ENCODE data around the gene TRIM24. TPM values are rescaled to one million over a fixed set of nuclear protein-coding genes. Genes with fewer than 3 reads are reported as not detected.
A peak's percentile ranks its signal among the peaks of the same experiment; 100 is the strongest.
"Not testable (repeated sequence)": the region's sequence is repeated elsewhere in the genome, so short reads cannot be mapped to it uniquely, and the experiment has no call there.

The TRIM24 gene
- 20.7 and 22.4 TPM in 2 replicates for total RNA-seq

- H3K36me3 ChIP-seq (ENCODE audit: control insufficient read depth, insufficient read depth, low read length), result no peaks in the 10 kb centered on the region
- DNase-seq (ENCODE audit: low read depth), result no peak
- H3K4me3 ChIP-seq (ENCODE audit: low read depth, low read length), result peak within 1 kb of the TSS; percentile 60
- TF ChIP-seq, protein P1, sequence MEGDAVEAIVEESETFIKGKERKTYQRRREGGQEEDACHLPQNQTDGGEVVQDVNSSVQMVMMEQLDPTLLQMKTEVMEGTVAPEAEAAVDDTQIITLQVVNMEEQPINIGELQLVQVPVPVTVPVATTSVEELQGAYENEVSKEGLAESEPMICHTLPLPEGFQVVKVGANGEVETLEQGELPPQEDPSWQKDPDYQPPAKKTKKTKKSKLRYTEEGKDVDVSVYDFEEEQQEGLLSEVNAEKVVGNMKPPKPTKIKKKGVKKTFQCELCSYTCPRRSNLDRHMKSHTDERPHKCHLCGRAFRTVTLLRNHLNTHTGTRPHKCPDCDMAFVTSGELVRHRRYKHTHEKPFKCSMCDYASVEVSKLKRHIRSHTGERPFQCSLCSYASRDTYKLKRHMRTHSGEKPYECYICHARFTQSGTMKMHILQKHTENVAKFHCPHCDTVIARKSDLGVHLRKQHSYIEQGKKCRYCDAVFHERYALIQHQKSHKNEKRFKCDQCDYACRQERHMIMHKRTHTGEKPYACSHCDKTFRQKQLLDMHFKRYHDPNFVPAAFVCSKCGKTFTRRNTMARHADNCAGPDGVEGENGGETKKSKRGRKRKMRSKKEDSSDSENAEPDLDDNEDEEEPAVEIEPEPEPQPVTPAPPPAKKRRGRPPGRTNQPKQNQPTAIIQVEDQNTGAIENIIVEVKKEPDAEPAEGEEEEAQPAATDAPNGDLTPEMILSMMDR (IDR thresholded peaks at IDR 0.05; ENCODE audit: insufficient read depth, low read length, poor library complexity, severe bottlenecking), result no peak
- no peaks in the 10 kb centered on the region for H3K27me3 ChIP-seq (ENCODE audit: control insufficient read depth, insufficient read depth, low read length)
Measured at GRCh38 chr7:138460176-138460648, at the start of gene TRIM24. TRIM24 (plus strand) TSS chr7:138460259; CDS start chr7:138460549, 290 bp downstream.

- not testable (repeated sequence) for H3K36me3 ChIP-seq (ENCODE audit: control insufficient read depth, insufficient read depth, low read length); H3K27me3 ChIP-seq (ENCODE audit: control insufficient read depth, insufficient read depth, low read length); DNase-seq (ENCODE audit: low read depth); H3K4me3 ChIP-seq (ENCODE audit: low read depth, low read length)
Measured at GRCh38 chr7:138412077-138412476, 48.0 kb upstream of the TRIM24 start.

DNA sequence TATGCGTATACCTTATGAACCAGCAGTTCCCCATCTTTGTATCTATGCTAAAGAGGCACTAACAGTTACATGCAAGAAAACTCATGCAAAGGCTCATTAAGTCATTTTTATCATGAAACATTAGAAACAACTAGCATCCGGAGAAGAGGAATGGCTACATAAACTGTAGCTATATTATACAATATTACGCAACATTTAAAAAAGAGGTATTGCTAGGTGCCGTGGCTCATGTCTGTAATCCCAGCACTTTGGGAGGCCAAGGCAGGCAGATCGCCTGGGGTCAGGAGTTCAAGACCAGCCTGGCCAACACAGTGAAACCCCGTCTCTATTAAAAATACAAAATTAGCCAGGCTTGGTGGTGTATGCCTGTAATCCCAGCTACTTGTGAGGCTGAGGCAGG, 47.1 kb upstream of the TRIM24 start:
- H3K27me3 ChIP-seq (ENCODE audit: control insufficient read depth, insufficient read depth, low read length); H3K36me3 ChIP-seq (ENCODE audit: control insufficient read depth, insufficient read depth, low read length); H3K4me3 ChIP-seq (ENCODE audit: low read depth, low read length); DNase-seq (ENCODE audit: low read depth): not testable (repeated sequence)

DNA sequence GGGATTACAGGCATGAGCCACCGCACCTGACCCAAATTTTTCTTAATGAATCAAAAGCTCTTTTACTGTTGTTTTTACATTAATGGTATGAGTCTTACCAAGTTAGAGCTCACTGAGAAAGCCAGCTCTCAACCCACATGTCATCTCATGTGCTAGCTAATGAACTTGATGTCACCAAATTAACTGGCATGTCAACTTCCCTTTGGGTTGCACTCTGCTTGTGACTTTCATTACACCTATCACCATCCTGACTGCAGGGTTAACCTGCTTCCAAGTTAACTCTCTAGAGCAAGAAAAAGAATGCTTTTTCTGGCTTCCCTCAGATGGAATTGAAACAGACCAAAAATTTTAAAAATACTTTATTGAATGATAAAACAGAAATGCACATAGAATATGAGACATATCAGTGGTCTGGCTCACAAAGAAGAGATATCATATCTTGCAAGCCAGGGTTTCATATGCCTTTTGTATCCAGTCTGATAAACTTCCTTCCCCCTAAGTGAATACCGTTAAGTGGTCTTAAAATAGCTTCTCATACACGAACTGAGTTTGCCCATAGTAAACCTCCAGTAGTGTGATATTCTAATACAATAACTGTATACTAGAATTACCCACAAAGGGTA, 42.9 kb upstream of the TRIM24 start:
- no peaks in the 10 kb centered on the region for H3K36me3 ChIP-seq (ENCODE audit: control insufficient read depth, insufficient read depth, low read length)
- H3K27me3 ChIP-seq (ENCODE audit: control insufficient read depth, insufficient read depth, low read length), result no peaks in the 10 kb centered on the region
- TF ChIP-seq, protein P1 (IDR thresholded peaks at IDR 0.05; ENCODE audit: insufficient read depth, low read length, poor library complexity, severe bottlenecking), result no peak
- no peak for DNase-seq (ENCODE audit: low read depth)
- H3K4me3 ChIP-seq (ENCODE audit: low read depth, low read length), result no peak overlapping the region

GRCh38 chr7:138417764-138418163, 42.3 kb upstream of the TRIM24 start:
- H3K27me3 ChIP-seq (ENCODE audit: control insufficient read depth, insufficient read depth, low read length), result no peaks in the 10 kb centered on the region
- TF ChIP-seq, protein P1 (IDR thresholded peaks at IDR 0.05; ENCODE audit: insufficient read depth, low read length, poor library complexity, severe bottlenecking), result no peak

GRCh38 chr7:138418403-138418802, 41.7 kb upstream of the TRIM24 start:
- not testable (repeated sequence) for DNase-seq (ENCODE audit: low read depth); H3K27me3 ChIP-seq (ENCODE audit: control insufficient read depth, insufficient read depth, low read length); H3K36me3 ChIP-seq (ENCODE audit: control insufficient read depth, insufficient read depth, low read length); H3K4me3 ChIP-seq (ENCODE audit: low read depth, low read length)

More at GRCh38 chr7:138417764-138418163, 42.3 kb upstream of the TRIM24 start:
- Histone ChIP-seq H3K36me3 (ENCODE audit: control insufficient read depth, insufficient read depth, low read length) (no peaks in the 10 kb centered on the region), H3K4me3 (ENCODE audit: low read depth, low read length) (no peak overlapping the region)
- DNase-seq (ENCODE audit: low read depth), result no peak

DNA sequence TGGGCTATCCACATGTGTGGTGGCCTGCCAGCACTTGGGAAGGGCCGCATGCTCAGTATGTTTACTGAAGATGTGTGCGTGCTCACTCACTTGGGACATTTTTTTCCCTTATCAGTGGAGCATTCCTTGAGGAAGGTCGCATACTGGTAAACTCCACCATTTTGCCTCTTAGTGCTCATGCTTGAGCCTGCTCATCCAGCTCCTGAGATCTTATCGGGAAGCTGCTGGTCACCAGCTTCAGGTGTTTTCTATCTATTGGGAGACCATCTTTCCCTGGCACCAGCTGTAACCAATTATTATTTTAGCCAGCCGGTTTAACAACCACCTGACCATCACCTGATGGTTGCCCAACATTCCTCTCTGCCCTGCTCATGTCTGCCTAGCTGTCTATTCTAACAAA, 35.0 kb upstream of the TRIM24 start:
- H3K27me3 ChIP-seq (ENCODE audit: control insufficient read depth, insufficient read depth, low read length), result no peaks in the 10 kb centered on the region
- H3K36me3 ChIP-seq (ENCODE audit: control insufficient read depth, insufficient read depth, low read length), result no peaks in the 10 kb centered on the region
- H3K4me3 ChIP-seq (ENCODE audit: low read depth, low read length), result no peak overlapping the region
- no peak for DNase-seq (ENCODE audit: low read depth)
- TF ChIP-seq, protein P1 (IDR thresholded peaks at IDR 0.05; ENCODE audit: insufficient read depth, low read length, poor library complexity, severe bottlenecking), result no peak
